RWPE2 (cell line): Measurements from ENCODE around the gene IFITM5.
"Not testable (repeated sequence)": the region's sequence is repeated elsewhere in the genome, so short reads cannot be mapped to it uniquely, and the experiment has no call there.

ENCODE experiments used
- ATAC-seq: fragments of 200-7000 bp; cut with Tn5 transposase; 3 replicates; pipeline ENCODE4 v1.9.1; 2021; ENCODE audit warnings: low read depth
- DNase-seq: peaks from one replicate; pipeline ENCODE4 v3.0.0-alpha.2; 2020; ENCODE audit warnings: low spot score
- H3K27ac ChIP-seq: fragments of 450-650 bp; 2 replicates; pipeline ENCODE4 v1.5.1; 2017; ENCODE audit warnings: mild to moderate bottlenecking; ENCODE audit not compliant: poor library complexity, severe bottlenecking
- H3K27me3 ChIP-seq: fragments of 250-450 bp; sonication (Bioruptor Pico); 2 replicates; pipeline ENCODE4 v1.5.1; 2021; ENCODE audit warnings: mild to moderate bottlenecking, moderate library complexity; ENCODE audit not compliant: insufficient read depth, poor library complexity, severe bottlenecking
- H3K36me3 ChIP-seq: fragments of 250-450 bp; sonication (Bioruptor Pico); 2 replicates; pipeline ENCODE4 v1.5.1; 2020; ENCODE audit warnings: low read depth, mild to moderate bottlenecking, moderate library complexity
- H3K4me1 ChIP-seq: fragments of 250-450 bp; sonication (Bioruptor Pico); 2 replicates; pipeline ENCODE4 v1.5.1; 2021; ENCODE audit warnings: mild to moderate bottlenecking, moderate library complexity; ENCODE audit not compliant: insufficient read depth, poor library complexity, severe bottlenecking
- H3K4me3 ChIP-seq: fragments of 250-450 bp; sonication (Bioruptor Pico); 2 replicates; pipeline ENCODE4 v1.5.1; 2021; ENCODE audit warnings: mild to moderate bottlenecking, moderate library complexity; ENCODE audit not compliant: severe bottlenecking
- H3K9me3 ChIP-seq: fragments of 250-450 bp; sonication (Bioruptor Pico); 2 replicates; pipeline ENCODE4 v1.5.1; 2021; ENCODE audit warnings: mild to moderate bottlenecking, moderate library complexity; ENCODE audit not compliant: severe bottlenecking
- TF ChIP-seq, protein P1 (sequence below): fragments of 450-650 bp; IDR thresholded peaks from one replicate; pipeline ENCODE4 v1.5.1; 2017; ENCODE audit warnings: mild to moderate bottlenecking, moderate library complexity; ENCODE audit not compliant: poor library complexity, severe bottlenecking

IFITM5 gene

DNA sequence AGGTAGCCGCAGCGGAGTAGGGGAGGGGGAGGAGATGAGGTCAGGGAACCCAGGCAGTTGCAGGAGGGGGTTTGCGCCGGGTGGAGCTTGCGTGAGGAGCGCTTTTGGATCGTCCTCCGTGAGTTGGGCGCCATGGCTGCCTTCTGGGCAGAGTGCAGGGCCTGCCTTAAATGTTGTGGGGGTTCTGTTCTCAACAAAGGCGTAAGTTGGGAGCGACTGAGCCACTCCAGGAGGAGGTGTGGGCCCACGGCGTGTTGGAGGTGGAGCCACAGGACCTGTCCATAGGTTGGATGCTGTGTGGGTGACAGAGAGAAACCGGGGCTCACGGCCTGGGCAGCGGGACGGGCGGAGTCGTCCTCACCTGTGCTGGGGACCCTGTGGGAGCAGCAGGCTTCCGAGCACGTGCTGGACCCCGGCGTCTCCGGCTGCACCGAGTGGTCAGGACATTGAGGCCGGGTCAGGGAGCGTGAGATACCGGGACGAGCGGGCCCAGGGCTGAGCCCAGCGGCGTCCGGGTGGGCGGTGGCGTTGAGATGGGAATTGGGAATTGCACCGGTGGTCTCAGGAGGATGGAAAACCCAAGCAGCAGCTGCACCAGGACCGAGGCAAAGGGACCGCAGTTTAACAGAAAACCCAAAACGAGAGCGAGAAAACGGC lies 11.4 kb downstream of the IFITM5 start:
- Histone ChIP-seq H3K27ac (no peak overlapping the region), H3K36me3 (no peaks in the 10 kb centered on the region), H3K9me3 (no peaks in the 10 kb centered on the region), H3K27me3 (peaks cover 9% of the 10 kb centered on the region), H3K4me3 (peak overlapping the region; percentile 79), H3K4me1 (no peaks in the 10 kb centered on the region)
- DNase-seq (peak; percentile 60), ATAC-seq (peak; percentile 24; the same call in 2 of the 3 replicates)
- TF ChIP-seq, protein P1, sequence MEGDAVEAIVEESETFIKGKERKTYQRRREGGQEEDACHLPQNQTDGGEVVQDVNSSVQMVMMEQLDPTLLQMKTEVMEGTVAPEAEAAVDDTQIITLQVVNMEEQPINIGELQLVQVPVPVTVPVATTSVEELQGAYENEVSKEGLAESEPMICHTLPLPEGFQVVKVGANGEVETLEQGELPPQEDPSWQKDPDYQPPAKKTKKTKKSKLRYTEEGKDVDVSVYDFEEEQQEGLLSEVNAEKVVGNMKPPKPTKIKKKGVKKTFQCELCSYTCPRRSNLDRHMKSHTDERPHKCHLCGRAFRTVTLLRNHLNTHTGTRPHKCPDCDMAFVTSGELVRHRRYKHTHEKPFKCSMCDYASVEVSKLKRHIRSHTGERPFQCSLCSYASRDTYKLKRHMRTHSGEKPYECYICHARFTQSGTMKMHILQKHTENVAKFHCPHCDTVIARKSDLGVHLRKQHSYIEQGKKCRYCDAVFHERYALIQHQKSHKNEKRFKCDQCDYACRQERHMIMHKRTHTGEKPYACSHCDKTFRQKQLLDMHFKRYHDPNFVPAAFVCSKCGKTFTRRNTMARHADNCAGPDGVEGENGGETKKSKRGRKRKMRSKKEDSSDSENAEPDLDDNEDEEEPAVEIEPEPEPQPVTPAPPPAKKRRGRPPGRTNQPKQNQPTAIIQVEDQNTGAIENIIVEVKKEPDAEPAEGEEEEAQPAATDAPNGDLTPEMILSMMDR = no peak

DNA sequence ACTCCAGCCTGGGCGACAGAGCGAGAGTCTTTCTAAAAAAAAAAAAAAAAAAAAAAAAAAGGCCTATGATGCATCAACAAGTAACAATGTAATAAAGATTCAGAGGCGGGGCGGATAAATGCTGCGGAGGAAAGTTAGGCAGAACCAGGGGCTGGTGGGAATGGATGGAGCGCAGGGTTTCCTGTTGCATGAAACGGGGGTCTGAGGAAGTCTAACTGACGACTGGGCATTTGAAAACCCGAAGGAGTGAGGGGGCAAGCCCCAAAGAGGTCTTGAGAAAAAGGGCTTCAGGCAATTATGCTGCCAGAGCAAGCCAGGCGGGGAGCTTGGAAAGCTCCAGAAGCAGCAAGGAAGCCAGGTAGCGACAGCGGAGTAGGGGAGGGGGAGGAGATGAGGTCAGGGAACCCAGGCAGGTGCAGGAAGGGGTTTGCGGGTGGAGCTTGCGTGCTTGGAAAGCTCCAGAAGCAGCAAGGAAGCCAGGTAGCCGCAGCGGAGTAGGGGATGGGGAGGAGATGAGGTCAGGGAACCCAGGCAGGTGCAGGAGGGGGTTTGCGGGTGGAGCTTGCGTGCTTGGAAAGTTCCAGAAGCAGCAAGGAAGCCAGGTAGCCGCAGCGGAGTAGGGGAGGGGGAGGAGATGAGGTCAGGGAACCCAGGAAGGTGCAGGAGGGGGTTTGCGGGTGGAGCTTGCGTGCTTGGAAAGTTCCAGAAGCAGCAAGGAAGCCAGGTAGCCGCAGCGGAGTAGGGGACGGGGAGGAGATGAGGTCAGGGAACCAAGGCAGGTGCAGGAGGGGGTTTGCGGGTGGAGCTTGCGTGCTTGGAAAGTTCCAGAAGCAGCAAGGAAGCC lies 12.1 kb downstream of the IFITM5 start:
- not testable (repeated sequence) for H3K9me3 ChIP-seq, DNase-seq, H3K4me3 ChIP-seq, H3K36me3 ChIP-seq, ATAC-seq, H3K27ac ChIP-seq, H3K4me1 ChIP-seq
- peaks cover 16% of the 10 kb centered on the region for H3K27me3 ChIP-seq

DNA sequence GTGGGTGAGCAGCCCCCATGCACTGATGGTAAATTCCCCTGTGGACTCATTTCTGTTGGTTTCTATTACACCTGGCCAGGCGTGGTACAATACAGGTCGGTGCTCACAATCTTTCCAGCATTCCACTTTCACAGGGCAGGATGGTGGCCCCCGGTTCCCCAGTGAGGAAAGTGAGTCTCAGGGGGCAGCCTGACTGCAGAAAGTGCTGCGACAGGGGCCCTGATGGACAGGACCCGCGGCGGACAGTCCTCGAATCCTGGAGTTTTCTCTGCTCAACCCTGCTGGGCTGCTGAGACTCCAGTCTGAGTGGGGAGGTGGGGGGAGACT lies 13.5 kb downstream of the IFITM5 start:
- Histone ChIP-seq H3K27ac (no peak overlapping the region), H3K36me3 (no peaks in the 10 kb centered on the region), H3K4me3 (no peak overlapping the region), H3K9me3 (no peaks in the 10 kb centered on the region), H3K4me1 (no peaks in the 10 kb centered on the region), H3K27me3 (peaks cover 30% of the 10 kb centered on the region)
- no peak for ATAC-seq
- no peak for DNase-seq
- TF ChIP-seq, protein P1 = no peak

DNA sequence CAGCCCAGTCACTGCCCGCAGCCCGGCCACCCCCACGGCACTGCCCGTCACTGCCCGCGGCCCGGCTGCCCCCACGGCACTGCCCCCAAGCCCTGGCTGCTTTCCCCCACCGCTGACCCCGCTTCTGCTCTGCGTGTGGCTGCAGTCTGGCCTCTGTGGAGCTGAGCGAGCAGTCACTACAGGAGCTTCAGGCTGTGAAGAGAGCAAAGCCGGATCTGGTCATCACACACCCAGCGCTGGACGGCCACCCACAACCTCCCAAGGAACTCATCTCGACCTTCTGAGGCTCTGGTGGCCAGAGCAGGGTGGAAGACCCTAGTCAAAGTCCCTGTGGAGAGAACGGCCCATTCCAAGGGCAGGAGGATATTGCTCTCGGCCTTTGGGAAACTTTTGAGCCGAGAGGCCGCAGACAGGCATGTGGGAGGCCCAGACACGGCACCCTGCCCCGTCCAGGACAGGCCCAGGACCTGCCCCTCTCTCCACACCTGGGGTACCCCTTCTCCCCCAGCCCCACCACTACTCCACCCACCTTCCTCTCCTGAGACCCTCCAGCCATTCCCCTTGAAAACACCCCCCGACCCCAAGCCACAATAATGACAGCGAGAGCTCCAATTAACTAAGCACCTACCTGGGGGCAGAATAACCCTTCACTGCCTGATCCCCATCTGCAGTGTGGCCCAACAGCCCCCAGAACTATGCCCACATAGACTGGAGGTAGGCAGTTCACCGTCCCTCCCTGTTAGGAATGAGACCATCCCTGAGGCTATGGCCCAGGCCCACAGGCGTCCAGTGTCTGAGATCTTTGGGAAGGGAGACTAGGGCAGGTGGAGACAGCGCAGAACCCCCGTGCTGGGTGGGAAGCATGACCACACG lies 14.1 kb downstream of the IFITM5 start:
- no peak for DNase-seq
- Histone ChIP-seq H3K27me3 (peaks cover 36% of the 10 kb centered on the region), H3K36me3 (no peaks in the 10 kb centered on the region), H3K4me3 (no peak overlapping the region), H3K4me1 (no peaks in the 10 kb centered on the region), H3K9me3 (no peaks in the 10 kb centered on the region), H3K27ac (no peak overlapping the region)
- no peak for ATAC-seq
- TF ChIP-seq, protein P1 = no peak
